Measurements from ENCODE around the gene GRAMD2A. TPM values are rescaled to one million over a fixed set of nuclear protein-coding genes. Genes with fewer than 3 reads are reported as not detected.

The GRAMD2A gene
- total RNA-seq, 4 donors from 2014 or later, result 0.65 TPM; not detected in 3

DNA sequence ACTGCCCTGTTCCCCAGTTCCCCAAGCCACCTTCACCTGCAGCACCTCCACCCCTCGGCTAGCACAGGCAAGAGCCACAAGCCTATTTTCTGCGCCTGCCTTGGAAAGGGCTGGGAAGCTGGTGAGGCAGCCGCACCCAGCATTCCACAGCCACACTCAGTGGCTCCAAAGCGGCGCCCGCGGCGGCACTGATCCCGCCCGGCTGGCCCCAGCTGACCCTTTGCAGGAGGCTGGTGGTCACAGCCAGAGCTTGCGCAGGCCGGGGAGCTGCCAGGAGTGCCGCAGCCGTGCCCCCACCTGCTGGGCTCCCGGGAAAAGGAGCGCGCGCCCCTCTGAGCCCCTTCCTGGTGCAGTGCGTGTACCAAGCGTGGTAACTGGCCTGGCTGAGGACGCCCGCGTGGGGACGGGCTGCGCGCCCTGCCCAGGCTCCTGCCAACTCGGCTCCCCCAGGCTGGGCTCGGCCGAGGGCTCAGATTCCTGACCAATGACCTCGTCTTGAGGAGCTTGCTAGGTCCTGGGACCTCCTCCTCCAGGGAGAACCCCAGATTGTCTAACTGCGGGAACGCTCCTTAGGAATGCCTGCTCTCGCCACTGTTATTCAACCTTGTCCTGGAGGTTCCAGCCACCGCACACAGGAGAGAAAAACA is 13.3 kb downstream of the GRAMD2A start:
- TF ChIP-seq, protein P1, sequence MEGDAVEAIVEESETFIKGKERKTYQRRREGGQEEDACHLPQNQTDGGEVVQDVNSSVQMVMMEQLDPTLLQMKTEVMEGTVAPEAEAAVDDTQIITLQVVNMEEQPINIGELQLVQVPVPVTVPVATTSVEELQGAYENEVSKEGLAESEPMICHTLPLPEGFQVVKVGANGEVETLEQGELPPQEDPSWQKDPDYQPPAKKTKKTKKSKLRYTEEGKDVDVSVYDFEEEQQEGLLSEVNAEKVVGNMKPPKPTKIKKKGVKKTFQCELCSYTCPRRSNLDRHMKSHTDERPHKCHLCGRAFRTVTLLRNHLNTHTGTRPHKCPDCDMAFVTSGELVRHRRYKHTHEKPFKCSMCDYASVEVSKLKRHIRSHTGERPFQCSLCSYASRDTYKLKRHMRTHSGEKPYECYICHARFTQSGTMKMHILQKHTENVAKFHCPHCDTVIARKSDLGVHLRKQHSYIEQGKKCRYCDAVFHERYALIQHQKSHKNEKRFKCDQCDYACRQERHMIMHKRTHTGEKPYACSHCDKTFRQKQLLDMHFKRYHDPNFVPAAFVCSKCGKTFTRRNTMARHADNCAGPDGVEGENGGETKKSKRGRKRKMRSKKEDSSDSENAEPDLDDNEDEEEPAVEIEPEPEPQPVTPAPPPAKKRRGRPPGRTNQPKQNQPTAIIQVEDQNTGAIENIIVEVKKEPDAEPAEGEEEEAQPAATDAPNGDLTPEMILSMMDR (IDR thresholded peaks at IDR 0.05; ENCODE audit: low read depth), result no peak

- TF ChIP-seq, protein P1 (IDR thresholded peaks at IDR 0.05; ENCODE audit: low read depth), result no peak
Observed at GRCh38 chr15:72183781-72184164, 13.8 kb downstream of the GRAMD2A start.

DNA sequence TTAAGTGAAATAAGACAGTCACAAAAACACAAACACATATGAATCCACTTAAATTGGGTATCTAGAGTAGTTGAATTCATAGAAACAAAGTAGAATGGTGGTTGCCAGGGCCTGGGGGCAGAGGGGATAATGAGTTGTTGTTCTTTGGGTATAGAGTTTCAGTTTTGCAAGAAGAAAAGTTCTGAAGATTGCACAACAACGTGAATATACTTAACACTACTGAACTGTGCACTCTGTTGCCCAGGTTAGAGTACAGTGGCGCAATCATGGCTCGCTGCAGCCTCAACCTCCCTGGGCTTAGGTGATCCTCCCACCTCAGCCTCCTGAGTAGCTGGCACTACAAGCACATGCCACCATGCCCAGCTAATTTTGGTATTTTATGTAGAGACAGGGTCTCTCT is 14.9 kb downstream of the GRAMD2A start:
- TF ChIP-seq, protein P1 (IDR thresholded peaks at IDR 0.05; ENCODE audit: low read depth), result no peak

DNA sequence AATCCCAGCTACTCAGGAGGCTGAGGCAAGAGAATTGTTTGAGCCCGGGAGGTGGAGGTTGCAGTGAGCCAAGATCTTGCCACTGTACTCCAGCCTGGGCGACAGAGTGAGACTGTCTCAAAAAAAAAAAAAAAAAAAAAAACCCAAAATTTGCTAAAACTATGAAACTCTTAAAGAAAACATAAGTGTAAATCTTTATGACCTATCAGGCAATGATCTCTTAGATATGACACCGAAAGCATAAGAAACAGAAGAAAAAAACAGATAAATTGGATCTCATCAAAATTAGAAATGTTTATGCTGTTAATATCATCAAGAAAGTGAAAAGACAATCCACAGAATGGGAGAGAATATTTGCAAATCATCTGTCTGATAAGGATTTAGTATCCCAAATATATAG is 15.3 kb downstream of the GRAMD2A start:
- TF ChIP-seq, protein P1 (IDR thresholded peaks at IDR 0.05; ENCODE audit: low read depth), result no peak

- TF ChIP-seq, protein P1 (IDR thresholded peaks at IDR 0.05; ENCODE audit: low read depth), result no peak
Observed at GRCh38 chr15:72180761-72181324, 16.7 kb downstream of the GRAMD2A start.

DNA sequence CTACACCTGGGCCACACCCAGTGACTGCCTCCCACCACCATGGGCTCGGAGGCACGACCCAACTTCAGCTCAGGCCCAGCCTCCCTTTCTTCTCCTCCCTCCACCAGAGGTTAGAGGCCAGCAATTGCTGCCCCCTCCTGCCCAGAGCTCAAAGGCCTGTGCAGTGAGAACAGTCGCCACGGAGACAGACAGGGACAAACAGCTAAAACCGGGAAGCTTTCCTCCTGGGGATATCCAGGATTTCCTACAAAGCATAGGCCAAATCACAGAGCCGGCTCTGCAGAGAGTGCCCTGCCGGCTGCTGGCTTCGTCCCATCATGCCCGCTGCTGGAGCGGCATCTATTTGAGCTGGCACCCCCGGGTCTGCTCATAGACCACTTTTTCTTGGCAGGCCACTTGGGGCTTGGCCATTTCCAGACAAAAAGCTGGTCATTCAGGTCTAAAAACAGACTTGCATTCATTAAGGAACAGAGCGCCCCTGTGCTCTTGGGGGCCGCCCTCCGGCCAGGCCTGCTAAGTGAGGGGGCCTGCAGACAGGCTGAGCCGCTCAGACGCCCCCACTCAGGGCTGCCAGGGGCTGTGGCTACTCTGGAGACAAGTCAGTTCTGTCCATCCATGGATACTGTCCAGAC is 17.5 kb downstream of the GRAMD2A start:
- TF ChIP-seq, protein P1 (IDR thresholded peaks at IDR 0.05; ENCODE audit: low read depth), result no peak

- TF ChIP-seq, protein P1 (IDR thresholded peaks at IDR 0.05; ENCODE audit: low read depth), result no peak
Observed at GRCh38 chr15:72178976-72179585, 18.5 kb downstream of the GRAMD2A start.
